Measurements from ENCODE around the gene AGO3. TPM values are rescaled to one million over a fixed set of nuclear protein-coding genes. Genes with fewer than 3 reads are reported as not detected.

Gene AGO3
- total RNA-seq, 1 experiment from 2014 or later: 28.5 TPM

DNA sequence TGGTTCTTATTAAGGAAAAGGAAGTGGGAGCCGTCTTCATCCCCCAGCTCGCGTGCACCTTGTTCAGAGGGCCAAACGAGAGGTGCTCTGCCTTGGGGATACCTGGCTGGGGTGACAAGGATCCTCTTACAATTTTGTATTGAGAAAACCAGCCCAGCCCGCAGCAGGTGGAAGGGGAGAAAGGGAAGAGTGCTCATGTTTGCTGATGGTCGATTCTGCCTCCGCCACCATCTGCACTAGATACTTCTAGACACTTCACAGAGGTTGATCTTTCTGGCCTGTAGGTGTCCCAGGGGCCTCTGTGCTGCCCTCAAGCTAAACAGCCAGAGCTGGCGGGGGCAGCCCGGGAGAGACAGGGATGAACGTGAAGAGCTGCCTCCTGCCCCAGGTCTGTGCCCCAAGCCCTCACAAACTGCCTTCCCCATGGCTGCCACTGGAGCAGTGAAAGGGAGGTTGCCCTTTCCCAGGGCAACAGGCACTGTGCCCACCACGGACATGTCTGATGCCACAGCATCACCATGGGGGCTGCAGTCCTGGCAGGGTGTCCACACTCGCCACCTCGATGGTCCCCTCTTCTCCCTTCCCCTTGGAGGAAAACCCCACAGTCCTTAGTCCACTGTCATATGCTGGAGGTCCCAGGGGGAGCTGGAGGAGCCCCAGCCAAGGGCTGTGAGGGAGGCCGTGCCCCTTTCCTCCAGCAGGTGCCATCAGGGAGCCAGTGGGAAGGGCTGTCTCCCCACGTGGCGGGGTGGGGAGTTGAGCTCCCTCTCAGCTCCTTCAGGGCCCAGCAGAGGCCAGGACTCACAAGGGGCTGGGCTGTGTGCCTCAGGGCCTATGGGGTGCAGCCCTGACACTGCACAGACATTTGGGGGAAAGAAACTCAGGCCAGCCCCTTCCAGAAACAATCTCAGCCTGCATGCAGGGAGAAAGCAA is 165.9 kb downstream of the AGO3 start:
- Histone ChIP-seq H3K36me3 (replicated peaks; ENCODE audit: control insufficient read depth, insufficient read depth, low read length) (peaks cover 30% of the 10 kb centered on the region), H3K27me3 (ENCODE audit: control insufficient read depth, insufficient read depth, low read length) (no peaks in the 10 kb centered on the region), H3K4me3 (ENCODE audit: insufficient read depth, low read depth, low read length) (no peak overlapping the region)
- DNase-seq: peak; percentile 93

DNA sequence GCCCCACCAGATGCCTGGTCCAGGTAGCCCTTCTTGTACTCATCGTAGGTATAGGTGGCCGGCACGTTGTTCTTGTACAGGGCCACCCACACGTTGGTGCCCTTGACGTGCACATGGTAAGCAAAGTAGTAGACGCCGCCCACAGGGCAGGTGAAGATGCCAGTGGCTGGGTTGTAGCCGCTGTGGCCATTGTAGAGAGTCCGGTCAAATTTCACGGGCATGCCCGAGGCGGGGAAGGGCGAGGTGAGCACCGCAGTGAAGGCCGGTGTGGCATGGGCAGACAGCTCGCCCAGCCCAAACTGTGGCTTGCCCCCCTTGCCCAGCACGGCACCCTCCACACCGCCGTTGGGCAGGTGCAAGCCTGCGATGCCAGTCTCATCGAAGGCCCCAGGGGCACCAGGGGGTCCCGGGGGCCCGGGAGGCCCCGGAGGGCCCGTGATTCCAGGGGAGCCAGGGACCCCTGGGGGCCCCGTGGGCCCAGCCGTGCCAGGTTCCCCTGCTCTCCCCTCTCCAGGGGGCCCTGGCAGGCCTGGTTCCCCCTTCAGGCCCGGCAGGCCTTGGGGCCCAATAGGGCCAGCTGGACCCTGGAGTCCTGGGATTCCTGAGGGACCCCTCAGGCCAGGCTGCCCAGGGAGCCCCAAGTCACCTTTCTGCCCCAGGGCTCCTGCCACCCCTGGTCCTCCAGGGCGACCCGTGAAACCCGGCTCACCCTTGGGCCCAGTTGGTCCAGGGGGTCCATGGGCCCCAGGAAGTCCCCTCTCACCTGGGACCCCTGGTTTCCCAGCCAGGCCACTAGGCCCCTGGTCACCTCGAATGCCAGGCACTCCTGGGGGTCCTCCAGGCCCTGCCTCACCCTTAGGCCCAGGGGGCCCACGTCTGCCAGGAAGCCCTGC is 167.0 kb downstream of the AGO3 start:
- DNase-seq: peak; percentile 49
- H3K4me3 ChIP-seq (ENCODE audit: insufficient read depth, low read depth, low read length): no peak overlapping the region
- peaks cover 19% of the 10 kb centered on the region for H3K36me3 ChIP-seq (replicated peaks; ENCODE audit: control insufficient read depth, insufficient read depth, low read length)
- H3K27me3 ChIP-seq (ENCODE audit: control insufficient read depth, insufficient read depth, low read length): no peaks in the 10 kb centered on the region

DNA sequence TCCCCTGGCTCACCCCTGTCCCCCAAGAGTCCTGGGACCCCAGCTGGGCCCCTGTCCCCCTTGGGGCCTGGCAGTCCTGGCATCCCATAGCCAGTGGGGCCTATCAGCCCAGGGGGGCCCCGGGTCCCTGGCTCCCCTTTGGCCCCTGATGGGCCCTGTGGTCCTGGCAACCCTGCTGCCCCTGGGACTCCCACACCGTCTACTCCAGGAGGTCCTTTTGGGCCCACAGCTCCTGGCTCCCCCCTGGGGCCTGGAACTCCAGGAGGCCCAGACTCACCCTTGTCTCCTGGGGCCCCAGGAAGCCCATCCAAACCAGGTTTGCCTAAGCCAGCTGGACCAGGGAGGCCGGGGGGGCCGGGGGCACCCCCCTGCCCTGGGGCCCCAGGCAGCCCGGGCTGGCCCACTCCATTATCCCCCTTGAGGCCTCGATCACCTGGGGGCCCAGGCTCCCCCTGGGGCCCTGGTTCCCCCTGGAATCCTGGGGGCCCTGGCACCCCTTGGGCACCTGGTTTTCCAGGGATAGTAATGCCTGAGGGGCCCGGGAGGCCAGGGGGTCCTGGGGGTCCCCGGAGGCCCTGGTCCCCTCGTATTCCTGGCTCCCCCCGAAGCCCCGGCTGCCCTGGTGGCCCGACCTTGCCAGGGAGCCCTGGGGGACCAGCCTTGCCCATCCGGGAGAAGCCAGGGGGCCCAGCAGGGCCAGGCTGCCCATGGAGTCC is 167.9 kb downstream of the AGO3 start:
- Histone ChIP-seq H3K4me3 (ENCODE audit: insufficient read depth, low read depth, low read length) (no peak overlapping the region), H3K27me3 (ENCODE audit: control insufficient read depth, insufficient read depth, low read length) (no peaks in the 10 kb centered on the region), H3K36me3 (replicated peaks; ENCODE audit: control insufficient read depth, insufficient read depth, low read length) (peaks cover 10% of the 10 kb centered on the region)
- DNase-seq: peak; percentile 55

DNA sequence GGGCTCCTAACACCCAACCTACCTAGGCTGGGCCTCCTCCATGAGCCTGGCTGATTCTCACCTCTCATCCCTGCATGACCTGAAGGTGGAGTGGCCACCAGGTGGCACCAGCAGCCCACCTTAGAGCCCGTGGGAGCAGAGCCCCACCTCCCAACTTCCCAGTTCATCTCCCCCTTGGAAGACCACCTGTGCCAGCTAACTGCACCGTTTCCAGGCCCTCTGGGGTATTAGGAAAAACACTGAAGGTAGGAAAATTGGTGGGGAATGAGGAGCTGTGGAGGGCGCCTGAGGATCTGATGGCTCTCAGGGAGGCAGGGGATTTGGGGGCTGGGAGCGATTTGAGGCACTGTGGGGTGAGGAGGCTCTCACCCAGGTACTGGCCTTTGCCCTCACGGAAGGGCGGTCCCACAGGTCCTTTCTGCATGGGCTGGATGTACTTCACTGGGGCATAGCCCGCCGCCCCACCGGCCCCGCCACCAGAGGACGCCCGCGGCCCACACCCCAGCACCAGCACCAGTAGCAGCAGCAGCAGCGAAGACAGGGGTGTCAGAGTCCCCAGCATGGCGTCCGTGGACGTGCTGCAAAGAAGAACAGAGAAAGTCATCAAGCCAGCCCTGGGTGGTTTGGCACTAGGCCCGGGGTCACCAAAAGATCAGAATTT is 168.9 kb downstream of the AGO3 start:
- H3K36me3 ChIP-seq (replicated peaks; ENCODE audit: control insufficient read depth, insufficient read depth, low read length): peaks cover 3% of the 10 kb centered on the region; the same call in 1 of the 2 replicates
- H3K27me3 ChIP-seq (ENCODE audit: control insufficient read depth, insufficient read depth, low read length): no peaks in the 10 kb centered on the region
- DNase-seq: peak; percentile 96
- H3K4me3 ChIP-seq (ENCODE audit: insufficient read depth, low read depth, low read length): no peak overlapping the region

DNA sequence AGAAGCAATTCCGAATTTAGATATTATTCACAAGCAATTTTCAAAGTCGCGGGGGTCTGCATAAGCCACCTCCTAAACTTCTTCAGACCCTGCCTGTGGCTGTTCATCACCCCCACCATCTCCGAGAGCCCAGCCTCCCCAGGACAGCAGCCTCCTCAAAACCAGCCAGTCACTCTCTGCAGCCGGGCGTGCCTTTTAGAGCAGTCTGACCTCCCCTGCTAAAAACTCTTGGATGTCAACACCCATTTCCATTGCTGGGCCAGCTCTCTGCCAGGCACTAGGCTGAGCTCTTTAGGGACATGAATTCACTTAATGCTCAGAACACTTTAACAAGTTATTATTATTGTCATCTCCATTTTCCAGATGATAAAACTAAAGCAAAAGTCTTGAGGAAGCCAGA is 169.5 kb downstream of the AGO3 start:
- peak; percentile 43 for DNase-seq
- H3K27me3 ChIP-seq (ENCODE audit: control insufficient read depth, insufficient read depth, low read length): no peaks in the 10 kb centered on the region
- no peaks in the 10 kb centered on the region for H3K36me3 ChIP-seq (replicated peaks; ENCODE audit: control insufficient read depth, insufficient read depth, low read length)
- H3K4me3 ChIP-seq (ENCODE audit: insufficient read depth, low read depth, low read length): no peak overlapping the region

DNA sequence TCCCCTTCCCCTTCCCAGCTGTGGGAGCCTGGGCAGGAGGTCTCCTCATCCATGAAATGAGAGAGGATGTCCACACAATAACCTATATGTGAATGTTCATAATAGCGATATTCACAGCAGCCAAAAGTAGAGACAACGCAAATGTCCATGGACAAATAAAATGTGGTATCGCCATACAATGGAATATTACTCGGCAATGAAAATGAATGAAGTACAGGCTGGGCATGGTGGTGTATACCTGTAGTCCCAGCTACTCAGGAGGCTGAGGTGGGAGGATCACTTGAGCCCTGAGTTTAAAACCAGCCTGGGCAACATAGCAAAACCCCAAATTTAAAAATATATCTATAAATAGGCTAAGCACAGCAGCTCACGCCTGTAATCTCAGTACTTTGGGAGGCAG is 170.6 kb downstream of the AGO3 start:
- Histone ChIP-seq H3K27me3 (ENCODE audit: control insufficient read depth, insufficient read depth, low read length) (no peaks in the 10 kb centered on the region), H3K4me3 (ENCODE audit: insufficient read depth, low read depth, low read length) (no peak overlapping the region), H3K36me3 (replicated peaks; ENCODE audit: control insufficient read depth, insufficient read depth, low read length) (no peaks in the 10 kb centered on the region)
- no peak for DNase-seq

DNA sequence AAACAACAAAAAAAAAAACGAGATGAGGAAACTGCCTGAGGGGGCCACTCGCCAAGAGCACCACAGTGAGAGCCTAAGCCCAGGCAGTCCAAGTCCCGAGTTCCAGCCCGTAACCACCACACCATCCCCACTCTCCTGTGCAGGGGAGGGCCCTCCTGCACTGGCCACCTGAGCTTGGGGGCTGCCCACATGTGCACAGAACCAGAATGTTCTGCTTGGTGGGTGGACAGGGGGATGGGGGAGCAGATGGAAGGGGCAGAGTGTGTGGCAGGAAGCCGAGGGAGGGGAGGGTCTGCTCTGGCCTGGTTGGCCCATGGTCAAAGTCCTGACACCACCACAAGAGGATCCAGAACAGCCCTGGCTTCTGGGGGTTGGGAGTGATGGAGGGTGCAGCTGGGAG is 175.4 kb downstream of the AGO3 start:
- no peaks in the 10 kb centered on the region for H3K27me3 ChIP-seq (ENCODE audit: control insufficient read depth, insufficient read depth, low read length)
- H3K36me3 ChIP-seq (replicated peaks; ENCODE audit: control insufficient read depth, insufficient read depth, low read length): no peaks in the 10 kb centered on the region
- H3K4me3 ChIP-seq (ENCODE audit: insufficient read depth, low read depth, low read length): no peak overlapping the region
- DNase-seq: peak; percentile 49

DNA sequence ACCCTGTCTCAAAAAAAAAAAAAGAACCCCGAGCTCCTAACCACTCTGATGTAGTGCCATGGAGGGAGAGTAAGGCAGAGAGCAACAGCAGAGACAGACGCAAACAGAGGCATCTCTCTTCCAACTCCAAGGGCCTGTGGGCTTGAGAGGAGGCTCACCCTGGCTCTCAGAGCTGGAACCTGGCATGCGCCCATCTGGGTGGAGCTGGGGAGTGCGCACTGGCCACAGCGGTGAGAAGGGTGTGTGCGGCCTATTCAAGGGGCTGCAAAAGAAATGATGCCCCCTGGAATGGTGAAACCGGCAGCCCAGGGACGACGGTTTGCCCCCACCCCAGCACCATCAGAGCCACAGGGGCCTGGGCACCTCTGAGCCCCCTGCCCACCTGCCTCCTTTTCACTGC is 176.5 kb downstream of the AGO3 start:
- Histone ChIP-seq H3K4me3 (ENCODE audit: insufficient read depth, low read depth, low read length) (no peak overlapping the region), H3K36me3 (replicated peaks; ENCODE audit: control insufficient read depth, insufficient read depth, low read length) (no peaks in the 10 kb centered on the region), H3K27me3 (ENCODE audit: control insufficient read depth, insufficient read depth, low read length) (no peaks in the 10 kb centered on the region)
- peak; percentile 43 for DNase-seq

DNA sequence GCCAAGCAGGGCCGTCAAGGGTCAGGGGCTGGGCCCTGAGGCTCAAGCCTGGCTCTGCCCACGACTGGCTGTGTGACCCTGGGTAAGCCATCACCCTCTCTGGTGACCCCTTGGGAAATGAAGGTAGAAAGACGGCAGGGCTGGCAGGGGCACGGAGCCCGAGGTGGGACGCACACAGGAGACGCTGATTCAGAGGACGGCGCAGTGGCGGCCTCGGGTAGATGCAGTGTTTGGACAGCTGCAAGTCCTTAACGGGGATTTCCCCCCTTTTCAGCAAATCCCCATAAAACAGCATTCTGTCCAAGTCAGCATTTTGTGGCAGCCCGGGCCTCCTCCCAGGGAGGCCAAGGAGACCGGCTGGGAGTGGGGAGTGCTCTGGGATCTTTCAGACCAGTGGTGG is 177.4 kb downstream of the AGO3 start:
- Histone ChIP-seq H3K4me3 (ENCODE audit: insufficient read depth, low read depth, low read length) (no peak overlapping the region), H3K36me3 (replicated peaks; ENCODE audit: control insufficient read depth, insufficient read depth, low read length) (no peaks in the 10 kb centered on the region), H3K27me3 (ENCODE audit: control insufficient read depth, insufficient read depth, low read length) (no peaks in the 10 kb centered on the region; the same call in 1 of the 2 replicates)
- peak; percentile 46 for DNase-seq

DNA sequence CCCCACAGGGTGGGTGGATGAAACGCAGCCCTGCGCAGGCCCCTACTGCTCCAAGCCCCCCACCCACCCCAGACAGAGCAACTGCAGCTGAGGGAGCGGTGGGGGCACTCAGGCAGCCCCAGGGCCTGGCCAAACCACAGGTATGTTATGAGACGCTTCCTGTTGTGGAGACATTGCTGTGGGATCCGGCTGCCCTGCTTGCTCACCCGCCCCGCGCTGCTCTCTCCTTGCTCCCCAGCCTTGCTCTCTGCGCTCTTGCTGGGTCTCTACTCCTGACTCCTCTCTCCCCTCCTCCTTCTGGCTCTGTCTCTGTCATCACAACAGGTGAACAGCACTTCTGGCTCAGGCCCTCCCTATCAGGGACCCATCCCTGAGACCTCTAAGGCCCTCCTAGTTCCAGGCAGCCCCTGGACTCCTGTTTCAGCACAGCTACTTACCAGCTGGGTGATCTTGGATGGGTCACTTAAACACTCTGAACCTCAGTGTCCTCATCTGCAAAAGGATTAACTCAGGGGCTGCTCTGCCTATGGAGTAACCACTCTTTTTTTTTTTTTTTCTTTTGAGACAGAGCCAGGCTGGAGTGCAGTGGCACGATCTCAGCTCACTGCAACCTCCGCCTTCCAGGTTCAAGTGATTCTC is 178.3 kb downstream of the AGO3 start:
- Histone ChIP-seq H3K36me3 (replicated peaks; ENCODE audit: control insufficient read depth, insufficient read depth, low read length) (no peaks in the 10 kb centered on the region), H3K27me3 (ENCODE audit: control insufficient read depth, insufficient read depth, low read length) (no peaks in the 10 kb centered on the region; the same call in 1 of the 2 replicates), H3K4me3 (ENCODE audit: insufficient read depth, low read depth, low read length) (no peak overlapping the region)
- DNase-seq: peak; percentile 53

DNA sequence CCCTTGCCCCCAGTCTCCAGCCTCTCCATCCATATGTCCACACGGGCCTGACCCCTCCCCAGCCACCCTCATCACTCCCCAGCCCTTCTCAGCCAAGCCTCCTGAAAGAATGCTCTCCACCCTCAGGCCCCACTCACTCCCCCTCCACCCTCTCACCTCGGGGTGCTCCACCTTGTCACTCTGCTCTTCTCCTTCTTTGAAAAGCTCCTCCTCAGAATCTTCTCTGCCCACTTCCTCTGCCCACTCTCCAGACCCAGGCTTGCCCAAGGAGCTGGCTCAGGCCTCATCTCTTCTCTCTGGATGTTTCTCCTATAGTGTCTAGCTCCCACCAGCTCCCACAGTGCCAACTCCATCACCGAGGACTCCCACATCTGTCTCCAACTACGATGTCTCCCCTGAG is 180.2 kb downstream of the AGO3 start:
- Histone ChIP-seq H3K27me3 (ENCODE audit: control insufficient read depth, insufficient read depth, low read length) (no peaks in the 10 kb centered on the region; the same call in 1 of the 2 replicates), H3K36me3 (replicated peaks; ENCODE audit: control insufficient read depth, insufficient read depth, low read length) (no peaks in the 10 kb centered on the region), H3K4me3 (ENCODE audit: insufficient read depth, low read depth, low read length) (no peak overlapping the region)
- no peak for DNase-seq

DNA sequence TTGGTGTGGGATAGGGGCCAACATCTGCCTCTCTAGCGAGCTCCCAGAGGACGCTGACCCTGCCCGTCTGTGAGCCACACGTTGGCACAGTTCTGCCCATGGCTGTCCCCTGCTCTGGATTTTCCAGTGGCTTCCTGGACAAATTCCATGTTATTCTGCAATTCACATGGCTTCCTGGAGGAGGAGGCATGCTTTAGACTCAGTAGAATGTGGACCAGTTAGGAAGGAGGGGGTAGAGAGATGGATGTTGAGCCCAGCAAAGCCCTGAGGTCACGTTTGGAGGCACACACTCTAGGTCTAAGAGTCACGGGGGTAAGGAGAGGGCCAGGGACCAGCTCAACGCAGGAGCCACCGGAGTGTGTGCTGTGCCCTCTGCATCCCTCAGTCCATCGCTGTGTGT is 181.9 kb downstream of the AGO3 start:
- H3K36me3 ChIP-seq (replicated peaks; ENCODE audit: control insufficient read depth, insufficient read depth, low read length): no peaks in the 10 kb centered on the region
- peak; percentile 52 for DNase-seq
- H3K27me3 ChIP-seq (ENCODE audit: control insufficient read depth, insufficient read depth, low read length): no peaks in the 10 kb centered on the region; the same call in 1 of the 2 replicates
- H3K4me3 ChIP-seq (ENCODE audit: insufficient read depth, low read depth, low read length): no peak overlapping the region

DNA sequence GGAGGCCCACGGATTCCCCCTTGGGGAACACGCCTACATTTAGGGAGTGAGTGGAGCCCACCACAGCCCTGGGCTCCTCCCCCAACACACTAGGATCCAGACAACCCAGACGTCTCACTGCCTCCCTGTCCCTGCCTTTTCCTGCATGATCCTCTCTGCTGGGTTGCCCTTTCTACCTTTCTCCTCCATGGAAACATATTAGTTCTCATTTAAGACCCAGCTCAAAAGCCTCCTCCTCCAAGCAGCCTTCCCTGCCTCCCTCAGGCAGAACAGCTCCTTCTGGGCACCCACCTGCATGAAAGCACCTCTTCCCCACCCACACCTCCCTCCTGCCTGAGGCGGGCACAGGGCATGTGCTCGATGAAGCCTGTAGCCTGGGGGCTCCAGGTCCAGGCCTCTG is 183.5 kb downstream of the AGO3 start:
- Histone ChIP-seq H3K27me3 (ENCODE audit: control insufficient read depth, insufficient read depth, low read length) (no peaks in the 10 kb centered on the region; the same call in 1 of the 2 replicates), H3K4me3 (ENCODE audit: insufficient read depth, low read depth, low read length) (no peak overlapping the region), H3K36me3 (replicated peaks; ENCODE audit: control insufficient read depth, insufficient read depth, low read length) (no peaks in the 10 kb centered on the region)
- peak; percentile 58 for DNase-seq
